ENCODE measurements around the gene GBP1. TPM values are rescaled to one million over a fixed set of nuclear protein-coding genes. Genes with fewer than 3 reads are reported as not detected.

The GBP1 gene
- total RNA-seq, 1 donor: 32.2 TPM

DNA sequence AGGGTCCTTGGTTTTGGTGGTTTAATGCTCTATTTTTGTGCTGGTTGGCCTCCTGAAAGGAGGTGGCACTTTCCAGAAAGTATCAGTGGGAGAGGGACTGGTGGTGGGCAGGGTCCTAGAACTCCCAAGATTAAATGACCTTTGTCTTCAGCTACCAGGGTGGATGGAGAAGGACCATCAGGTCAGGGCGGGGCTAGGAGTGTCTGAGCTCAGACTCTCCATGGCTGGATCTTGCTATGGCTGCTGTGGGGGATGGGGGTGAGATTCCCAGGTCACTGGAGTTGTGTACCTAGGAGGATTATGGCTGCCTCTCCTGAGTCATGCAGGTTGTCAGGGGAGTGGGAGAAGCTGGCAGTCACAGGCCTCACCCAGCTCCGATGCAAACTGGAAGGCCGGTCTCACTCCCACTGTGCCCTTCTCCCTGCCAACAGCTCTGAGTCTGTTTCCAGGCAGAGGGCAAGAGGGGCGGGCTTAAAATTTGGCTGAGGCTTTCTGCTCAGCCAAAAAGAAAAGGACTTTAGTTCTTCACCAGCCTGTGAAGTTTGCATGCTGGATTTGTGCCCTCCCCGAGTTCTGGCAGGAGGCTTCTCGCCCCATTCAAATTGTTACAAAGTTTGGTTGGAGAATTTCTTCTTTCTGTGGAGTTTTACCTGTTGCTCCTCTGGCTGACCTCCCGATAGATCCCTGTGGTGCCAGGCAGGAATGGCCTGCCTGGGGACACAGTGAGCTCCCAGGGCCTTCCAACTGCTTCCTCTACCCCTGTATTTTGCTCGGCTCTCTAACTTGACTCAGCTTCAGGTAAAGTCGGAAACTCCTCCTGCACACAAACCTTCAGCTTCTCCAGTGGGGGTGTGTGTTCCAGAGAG lies 59.5 kb downstream of the GBP1 start:
- peaks cover 30% of the 10 kb centered on the region for H3K36me3 ChIP-seq (ENCODE audit: insufficient read depth, low read length)
- no peak overlapping the region for H3K4me2 ChIP-seq (ENCODE audit: insufficient read depth, low read length)
- H3K27ac ChIP-seq (ENCODE audit: low read depth, low read length): no peak overlapping the region
- H3K4me1 ChIP-seq (ENCODE audit: insufficient read depth, low read length): no peaks in the 10 kb centered on the region
- H2AFZ ChIP-seq (ENCODE audit: low read length): no peak overlapping the region
- H3K79me2 ChIP-seq (ENCODE audit: insufficient read depth, low read length): no peaks in the 10 kb centered on the region
- H3K4me3 ChIP-seq (ENCODE audit: insufficient read depth, low read length): no peak overlapping the region
- no peaks in the 10 kb centered on the region for H3K27me3 ChIP-seq (ENCODE audit: insufficient read depth, low read length)
- TF ChIP-seq, protein P1, sequence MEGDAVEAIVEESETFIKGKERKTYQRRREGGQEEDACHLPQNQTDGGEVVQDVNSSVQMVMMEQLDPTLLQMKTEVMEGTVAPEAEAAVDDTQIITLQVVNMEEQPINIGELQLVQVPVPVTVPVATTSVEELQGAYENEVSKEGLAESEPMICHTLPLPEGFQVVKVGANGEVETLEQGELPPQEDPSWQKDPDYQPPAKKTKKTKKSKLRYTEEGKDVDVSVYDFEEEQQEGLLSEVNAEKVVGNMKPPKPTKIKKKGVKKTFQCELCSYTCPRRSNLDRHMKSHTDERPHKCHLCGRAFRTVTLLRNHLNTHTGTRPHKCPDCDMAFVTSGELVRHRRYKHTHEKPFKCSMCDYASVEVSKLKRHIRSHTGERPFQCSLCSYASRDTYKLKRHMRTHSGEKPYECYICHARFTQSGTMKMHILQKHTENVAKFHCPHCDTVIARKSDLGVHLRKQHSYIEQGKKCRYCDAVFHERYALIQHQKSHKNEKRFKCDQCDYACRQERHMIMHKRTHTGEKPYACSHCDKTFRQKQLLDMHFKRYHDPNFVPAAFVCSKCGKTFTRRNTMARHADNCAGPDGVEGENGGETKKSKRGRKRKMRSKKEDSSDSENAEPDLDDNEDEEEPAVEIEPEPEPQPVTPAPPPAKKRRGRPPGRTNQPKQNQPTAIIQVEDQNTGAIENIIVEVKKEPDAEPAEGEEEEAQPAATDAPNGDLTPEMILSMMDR (IDR thresholded peaks at IDR 0.05; ENCODE audit: extremely low read depth, low read depth, low read length): no peak
- H3K9me3 ChIP-seq (ENCODE audit: low read depth, low read length): no peaks in the 10 kb centered on the region
- no peak for DNase-seq (ENCODE audit: insufficient read length, low spot score, missing footprints)
- H4K20me1 ChIP-seq (ENCODE audit: insufficient read depth, low read length): no peaks in the 10 kb centered on the region

Small RNA genes lying within 50 kb of the gene (small RNA-seq; reads per million reads assigned to genes)
- gene RF00019: not detected

Other genes starting within 250 kb of the GBP1 start
- gene GTF2B, start 173.6 kb downstream of the GBP1 start, total RNA-seq: 31.5 and 34.2 TPM in 2 replicates
- gene KYAT3, start 72.6 kb downstream of the GBP1 start, total RNA-seq: 44.8 and 53.9 TPM in 2 replicates
- gene RBMXL1, start 72.6 kb downstream of the GBP1 start, total RNA-seq: 11.5 and 13.4 TPM in 2 replicates
- 22.4 and 39.1 TPM in 2 replicates for gene GBP3, start 42.3 kb downstream of the GBP1 start, total RNA-seq
- gene GBP2, start 60.9 kb upstream of the GBP1 start, total RNA-seq: 43.3 and 55.0 TPM in 2 replicates
- not detected in 2 replicates for gene GBP7, start 110.8 kb upstream of the GBP1 start, total RNA-seq
- gene GBP4, start 133.7 kb upstream of the GBP1 start, total RNA-seq: 0.36 and 1.2 TPM in 2 replicates
- under 0.01 TPM in 2 replicates for gene GBP5, start 207.7 kb upstream of the GBP1 start, total RNA-seq

Measured in osteoblast (primary cell).